Middle frontal gyrus (tissue), 1 donor: ENCODE measurements around the gene CFAP54.

Experiments used
- DNase-seq: peaks from one replicate; pipeline ENCODE4 v3.0.0-alpha.2; 2015; ENCODE audit warnings: low spot score; ENCODE audit errors: extremely low spot score

Gene CFAP54

DNA sequence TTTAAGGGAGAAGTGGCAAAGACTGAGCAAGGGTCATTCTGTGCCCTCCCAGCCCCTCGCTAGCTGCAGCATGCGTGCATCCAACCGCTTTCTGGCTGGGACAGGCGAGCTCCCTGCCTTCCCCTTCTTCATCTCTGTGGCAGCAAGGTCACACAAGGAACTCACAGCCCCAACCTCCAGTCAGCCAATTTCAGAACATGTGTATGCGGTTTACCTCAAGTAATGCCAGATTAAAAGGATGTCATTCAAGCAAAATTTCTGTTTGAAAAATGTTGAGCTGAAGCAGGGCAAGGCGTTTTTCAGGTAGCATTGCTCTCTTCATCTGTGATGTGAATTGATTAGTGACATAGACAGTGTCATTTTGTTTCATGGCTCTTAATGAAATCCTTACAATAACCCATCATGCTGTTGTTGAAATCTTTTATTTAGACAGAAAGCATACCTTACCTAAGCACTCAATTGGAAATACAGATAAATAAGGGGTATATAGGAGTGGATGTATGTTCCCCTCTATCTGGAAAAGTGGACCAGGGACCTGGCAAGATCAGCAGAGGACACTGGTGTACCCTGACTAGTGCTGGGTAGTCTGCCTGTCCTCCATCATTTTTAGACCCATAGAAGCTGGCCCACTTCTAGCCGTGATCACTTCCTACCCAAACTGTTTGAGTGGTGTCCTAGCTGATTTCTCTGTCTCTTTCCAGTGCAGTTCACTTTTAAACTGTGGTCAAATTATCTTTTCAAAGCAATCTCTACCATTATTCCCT, 334.9 kb downstream of the CFAP54 start:
- DNase-seq, result no peak

DNA sequence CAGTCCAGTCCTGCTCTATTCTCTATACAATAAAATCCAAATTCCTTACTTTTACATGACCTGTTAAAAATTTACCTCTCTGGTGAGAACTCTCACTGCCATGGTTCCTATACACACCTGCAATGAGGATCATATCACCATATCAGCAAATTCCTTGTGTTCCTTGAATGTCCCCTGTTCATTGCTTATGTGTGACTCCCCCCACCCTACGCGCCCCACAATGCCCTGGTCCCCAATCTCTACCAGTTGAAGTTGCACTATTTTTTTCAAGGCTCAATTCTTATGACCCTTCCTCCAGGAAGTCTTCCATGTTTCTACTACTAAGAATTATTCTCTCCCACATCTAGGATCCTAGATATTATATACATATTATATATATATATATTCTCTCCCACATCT, 335.5 kb downstream of the CFAP54 start:
- no peak for DNase-seq

DNA sequence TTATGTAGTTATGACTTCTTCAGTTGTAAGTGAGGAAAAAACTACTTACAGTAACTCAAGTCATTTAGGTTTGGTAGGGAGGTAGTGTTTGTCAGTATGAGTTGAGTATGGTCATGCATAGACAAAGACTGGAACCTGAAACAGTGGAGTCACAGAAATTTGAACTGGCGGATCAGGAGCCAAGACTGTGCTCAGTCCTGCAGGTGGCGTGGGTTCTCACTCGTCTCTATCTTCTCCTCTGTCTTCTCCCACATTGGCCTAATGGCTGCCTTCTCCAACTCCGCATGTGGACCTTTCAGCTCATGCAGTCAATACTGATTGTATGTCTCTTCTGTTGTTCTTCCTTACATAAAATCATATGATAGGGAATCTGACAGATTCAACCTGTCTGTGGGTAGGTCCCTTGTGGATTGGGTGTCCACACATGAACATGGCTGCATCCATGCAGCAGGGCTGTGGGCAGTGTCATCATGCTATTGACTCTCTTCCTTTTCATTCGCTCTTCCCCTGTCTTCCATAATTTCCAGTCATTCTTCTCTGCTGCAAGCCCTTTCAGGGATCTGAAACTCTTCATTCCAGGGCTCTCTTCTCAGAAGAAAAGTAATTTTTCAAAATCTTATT, 338.9 kb downstream of the CFAP54 start:
- no peak for DNase-seq

DNA sequence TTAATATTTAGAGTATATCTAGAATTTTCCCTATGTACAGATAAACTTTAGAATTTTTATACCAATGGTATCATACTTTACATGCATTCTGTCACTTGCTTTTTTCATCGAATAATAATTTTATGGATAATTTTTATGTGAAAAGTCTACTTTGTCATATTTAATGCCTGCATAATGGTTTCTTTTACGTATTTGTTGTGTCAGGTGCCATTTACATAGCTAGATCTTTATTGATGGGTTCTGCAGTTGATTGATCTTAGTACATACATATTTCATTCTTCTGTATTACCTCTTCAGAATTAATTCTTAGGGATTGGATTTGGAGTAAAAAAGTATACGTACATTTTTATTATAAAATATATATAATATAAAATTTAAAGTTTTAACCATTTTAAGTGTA, 340.0 kb downstream of the CFAP54 start:
- DNase-seq, result no peak

DNA sequence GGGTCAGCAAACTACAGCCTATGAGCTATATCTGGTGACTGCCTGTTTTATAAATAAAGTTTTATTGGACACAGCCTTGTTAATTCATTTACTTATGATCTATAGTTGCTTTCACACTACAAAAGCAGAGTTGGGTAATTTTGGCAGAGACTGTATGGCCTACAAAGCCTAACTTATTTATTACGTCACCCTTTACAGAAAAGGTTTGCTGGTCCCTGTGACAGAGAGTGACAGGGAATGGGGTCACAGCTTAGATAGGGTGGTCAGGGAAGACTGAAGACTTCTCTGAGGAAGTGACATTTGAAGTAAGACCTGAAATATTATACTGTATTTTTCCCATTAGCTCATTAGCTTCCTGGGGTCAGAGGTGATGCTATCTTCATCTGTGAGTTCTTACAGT, 342.0 kb downstream of the CFAP54 start:
- no peak for DNase-seq

DNA sequence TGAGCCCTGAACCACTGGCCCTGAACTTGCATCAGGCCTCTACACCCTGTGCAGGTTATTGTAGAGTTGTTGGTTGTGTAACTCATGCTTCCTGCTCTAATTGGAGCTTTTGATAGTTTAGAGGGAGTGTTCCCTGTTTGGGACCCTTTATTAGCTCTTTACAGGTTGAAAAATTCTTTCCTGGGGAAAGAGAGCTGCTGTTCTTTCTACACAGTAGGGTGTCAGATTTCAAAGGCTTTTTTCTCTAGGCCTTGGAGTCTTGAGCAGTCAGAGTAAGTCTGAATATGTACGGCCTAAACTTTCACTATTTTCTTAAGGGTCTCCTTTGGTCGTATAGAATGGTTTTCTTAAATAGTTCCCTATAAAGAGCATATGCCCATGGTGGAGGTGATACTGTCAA, 356.9 kb downstream of the CFAP54 start:
- DNase-seq, result no peak

DNA sequence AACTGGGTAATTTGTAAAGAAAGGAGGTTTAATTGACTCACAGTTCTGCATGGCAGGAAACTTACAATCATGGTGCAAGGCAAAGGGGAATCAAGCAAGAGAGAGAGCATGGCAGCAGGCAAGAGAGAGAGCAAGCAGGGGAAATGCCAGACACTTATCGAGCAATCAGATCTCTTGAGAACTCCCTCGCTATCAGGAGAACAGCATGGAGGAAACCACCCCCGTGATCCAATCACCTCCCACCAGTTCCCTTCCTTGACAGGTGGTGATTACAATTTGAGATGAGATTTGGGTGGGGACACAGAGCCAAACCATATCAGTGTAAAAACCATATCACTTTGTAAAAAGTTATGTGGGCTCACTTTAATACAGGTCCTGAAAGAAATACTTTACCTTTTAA, 361.3 kb downstream of the CFAP54 start:
- DNase-seq, result no peak

DNA sequence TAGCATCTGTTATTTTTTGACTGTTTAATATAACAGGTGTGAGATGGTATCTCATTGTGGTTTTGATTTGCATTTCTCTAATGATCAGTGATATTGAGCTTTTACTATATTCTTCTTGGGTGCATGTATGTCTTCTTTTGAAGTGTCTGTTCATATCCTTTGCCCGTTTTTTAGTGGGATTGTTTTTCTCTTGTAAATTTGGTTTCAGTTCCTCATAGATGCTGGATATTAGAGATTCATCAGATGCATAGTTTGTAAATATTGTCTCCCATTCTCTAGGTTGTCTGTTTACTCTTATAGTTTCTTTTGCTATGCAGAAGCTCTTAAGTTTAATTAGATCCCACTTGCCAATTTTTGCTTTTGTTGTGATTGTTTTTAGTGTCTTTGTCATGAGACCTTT, 368.8 kb downstream of the CFAP54 start:
- DNase-seq, result no peak

DNA sequence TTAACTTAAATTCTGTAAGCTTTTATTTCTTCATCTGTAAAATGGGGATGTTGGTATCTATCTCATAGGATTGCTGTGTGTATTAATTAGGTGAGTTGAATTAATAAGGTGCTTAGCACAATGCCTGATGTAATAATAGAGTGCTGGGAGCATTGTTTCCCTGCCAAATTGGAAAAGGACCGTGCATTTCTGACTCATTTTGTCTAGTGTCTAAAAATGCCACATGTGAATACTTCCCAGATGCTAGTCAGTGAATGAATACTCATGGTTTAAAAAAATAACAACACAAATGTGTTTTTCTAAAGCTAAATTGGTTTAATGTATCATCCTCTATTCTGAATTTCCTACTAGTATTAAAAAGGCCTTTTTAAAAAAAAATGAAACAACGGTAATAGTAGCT, 372.3 kb downstream of the CFAP54 start:
- DNase-seq, result no peak

DNA sequence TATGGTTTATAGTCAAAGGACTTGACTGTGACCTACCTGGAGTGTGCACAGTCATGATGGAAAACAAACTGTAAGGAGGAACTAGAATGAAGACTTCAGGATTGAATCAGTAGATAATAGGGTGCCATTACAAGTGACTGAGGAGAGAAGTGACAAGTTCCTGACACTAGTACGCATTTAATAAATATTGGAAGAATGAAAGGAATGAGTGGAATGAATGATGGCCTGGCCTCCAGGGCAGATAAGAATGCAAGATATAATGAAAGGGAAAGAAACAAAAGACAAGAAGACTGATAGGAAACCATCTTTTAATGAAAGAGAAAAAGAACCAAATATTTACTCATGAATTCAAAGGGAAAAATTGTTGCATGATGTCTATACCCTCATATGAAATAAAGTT, 372.9 kb downstream of the CFAP54 start:
- DNase-seq, result no peak

DNA sequence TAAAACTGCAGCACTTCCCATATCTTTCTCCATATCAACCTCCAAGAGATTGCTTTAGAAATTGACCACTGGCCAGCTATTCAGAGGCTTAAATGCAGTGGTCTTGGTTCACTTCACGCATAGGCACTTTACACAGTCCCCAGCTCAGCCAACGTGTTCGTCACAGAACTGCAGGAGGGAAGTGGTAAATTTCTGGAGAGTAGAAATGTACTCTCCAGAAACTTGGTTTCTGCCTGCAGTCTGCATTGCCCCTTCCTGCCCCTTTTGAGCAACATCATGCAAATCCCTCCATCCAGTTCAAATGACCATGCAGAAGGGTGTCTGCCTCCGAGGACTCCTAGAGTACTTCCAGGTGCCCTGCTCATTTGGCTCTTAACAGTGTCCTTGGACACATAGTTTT, 375.0 kb downstream of the CFAP54 start:
- DNase-seq, result no peak

DNA sequence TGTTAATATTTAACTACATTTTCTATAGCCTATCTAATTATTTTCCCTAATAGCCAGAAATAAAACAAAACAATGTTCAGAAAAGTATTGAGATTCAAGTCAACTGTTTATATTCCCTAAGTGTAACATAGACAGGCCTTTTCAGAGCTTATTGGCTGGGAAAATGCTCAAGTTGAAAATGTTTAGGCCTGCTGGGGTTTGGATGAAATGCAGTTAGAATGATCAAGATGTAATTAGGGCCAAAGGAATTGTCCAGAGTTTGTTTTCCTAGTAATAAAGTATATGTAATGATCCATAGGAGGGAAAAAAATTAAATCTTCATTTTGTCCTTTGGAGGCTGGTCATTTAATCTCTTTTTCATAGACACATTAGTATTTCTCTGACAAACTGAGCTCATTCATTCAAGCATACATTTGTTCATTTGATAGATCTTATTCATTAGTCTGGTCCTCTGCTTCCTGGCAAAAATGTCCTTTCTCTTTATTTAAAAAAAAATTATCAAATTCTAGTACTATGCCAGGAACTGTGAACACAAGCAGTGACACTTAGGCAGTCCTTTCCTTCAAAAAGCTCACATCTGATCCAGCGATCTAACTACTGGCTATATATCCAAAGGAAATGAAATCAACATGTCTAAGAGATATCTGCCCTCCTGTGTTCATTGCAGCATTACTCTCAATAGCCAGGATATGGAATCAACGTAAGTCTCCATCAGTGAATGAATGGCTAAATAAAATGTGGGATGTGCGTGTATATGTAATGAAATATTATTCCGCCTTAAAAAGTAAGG, 377.6 kb downstream of the CFAP54 start:
- DNase-seq, result no peak

DNA sequence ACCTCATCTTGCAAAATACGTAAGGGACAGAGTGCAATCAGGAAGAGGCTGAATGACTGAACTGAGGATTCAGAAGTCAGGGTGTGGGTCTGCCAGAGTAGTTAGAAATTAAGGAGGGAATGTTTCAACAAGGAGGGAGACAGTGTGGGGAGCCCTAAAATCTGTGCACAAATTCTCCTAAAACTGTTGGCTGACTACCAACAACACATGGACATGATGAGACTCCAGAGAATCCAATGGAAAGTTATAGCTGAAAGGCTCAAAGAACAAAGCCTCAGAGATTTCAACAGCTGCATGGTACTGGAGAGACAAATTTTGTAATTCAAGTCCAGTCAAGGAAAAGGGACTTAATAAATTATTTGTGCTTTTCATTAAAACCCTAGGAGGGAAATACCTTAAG, 381.6 kb downstream of the CFAP54 start:
- no peak for DNase-seq

DNA sequence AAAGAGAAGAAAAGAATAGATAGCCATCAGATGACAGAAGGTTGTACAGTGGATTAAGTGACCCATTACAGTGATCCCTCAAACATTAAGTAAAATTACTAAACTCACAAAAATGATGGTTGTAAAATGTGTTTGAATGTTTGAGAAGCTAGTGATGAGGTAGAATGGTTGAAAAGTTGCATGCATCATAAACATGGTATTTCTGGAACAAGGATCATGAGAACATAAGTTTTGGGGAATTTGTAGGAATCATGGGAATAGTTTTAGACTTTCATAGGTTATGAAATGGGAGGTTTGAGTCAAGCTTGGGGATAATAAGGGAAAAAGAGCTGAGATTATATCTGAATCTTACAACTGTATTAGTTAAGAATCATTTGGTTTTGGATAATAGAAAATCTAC, 383.6 kb downstream of the CFAP54 start:
- no peak for DNase-seq

DNA sequence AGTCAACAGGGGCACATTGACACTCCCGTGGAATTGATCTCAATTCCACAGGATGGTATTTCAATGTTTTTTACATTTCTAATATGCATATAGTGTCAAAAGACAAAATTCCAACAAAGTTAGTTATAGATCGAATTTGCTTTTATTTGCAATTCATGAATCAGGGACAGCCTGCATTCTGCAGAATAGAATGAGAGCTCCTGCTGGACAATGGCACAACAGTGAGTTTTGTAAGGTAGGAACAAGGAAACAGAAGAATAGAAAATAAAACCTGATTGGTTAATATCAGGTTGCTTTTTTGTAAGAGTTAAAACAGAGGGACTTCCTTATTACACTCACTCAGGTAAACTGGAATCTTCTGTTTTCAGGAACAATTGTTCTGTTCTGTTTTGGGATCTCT, 384.8 kb downstream of the CFAP54 start:
- DNase-seq, result no peak

DNA sequence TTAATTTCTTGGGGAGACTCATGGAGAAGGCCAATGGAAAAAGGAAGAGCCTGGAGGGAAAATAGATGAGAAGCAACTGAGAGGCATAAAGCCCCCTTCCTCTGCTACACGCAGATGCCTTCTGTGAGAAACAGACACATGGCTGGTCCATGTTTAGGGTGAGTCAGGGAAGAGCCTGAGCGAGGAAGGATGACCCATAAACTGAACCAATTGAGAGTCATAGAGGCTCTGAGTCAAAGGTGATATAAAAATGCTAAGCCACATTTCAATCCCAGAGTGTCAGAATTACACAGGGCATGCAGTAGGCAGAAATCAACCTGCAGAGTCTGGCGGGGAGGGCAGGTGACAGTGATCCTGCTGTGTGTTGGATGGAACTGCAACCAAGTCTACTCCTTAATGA, 387.6 kb downstream of the CFAP54 start:
- DNase-seq, result no peak

DNA sequence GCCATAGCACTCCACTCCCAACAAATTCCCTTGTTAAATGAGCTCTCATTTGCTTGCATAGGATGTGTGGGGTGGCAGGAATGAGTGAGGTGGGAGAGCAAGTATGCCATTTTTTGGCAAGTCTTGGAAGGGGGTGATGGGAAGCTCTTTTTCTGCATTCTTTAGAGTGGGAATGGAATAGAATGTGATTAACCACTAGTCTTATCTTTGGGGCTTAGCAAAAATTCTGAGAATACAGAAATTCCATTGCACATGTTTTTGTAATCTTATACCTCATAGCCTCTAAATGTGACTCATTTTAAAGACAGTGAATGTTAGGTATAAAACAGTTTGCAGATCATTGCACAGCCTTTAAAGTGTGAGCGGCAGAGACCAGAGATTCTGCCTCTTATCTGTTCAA, 389.3 kb downstream of the CFAP54 start:
- no peak for DNase-seq

DNA sequence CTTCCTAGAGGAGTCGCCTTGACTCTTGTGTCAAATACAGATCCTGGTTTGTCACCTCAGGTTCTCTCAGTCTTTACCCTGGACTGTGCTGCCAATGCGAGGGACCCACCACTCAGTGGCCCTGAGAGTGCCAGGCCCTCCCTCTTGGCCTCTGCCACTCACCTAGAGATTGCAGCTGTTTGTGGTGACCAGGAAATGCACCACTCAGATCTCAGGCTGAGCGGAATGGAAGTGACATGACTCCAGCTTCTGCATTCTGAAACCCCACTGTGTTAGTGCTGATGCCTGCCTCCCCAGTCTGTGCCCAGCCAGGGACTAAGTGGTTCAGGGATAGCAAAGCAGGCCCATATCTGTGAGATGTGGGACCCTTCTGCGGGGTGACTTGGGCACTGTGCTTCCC, 389.9 kb downstream of the CFAP54 start:
- DNase-seq, result no peak

DNA sequence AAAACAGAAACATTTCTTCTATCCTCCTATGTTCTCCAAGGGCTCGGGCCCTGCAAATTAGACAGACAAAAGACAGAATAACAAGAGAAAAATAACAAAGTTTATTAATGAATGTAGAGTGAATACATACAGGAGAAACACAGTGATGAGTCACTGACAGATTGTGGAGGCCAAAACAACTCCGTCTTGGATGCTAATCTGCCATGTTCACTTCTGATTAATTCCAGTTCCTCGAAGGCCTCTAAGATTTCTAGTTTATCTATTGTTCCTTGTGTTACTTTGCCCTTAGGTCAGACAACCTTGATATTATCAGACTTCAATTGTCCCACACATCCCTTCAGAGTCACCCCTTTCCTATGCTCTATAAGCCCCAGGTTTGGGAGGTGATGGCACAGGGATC, 390.8 kb downstream of the CFAP54 start:
- DNase-seq, result no peak

DNA sequence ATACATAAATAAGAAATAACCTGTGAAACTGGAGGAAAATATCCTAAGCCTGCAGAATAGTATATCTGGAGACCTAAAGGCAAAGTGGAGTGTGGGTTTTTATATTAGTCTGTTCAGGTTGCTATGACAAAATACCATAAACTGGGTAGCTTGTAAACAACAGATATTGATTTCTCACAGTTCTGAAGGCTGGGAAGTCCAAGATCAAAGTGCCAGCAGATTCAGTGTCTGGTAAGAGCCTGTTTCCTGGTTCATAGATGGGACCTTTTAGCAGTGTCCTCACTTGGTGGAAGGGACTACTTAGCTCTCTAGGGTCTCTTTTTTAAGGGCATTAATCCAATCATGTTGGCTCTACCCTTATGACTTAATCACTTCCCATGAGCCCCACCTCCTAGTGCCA, 392.2 kb downstream of the CFAP54 start:
- no peak for DNase-seq

DNA sequence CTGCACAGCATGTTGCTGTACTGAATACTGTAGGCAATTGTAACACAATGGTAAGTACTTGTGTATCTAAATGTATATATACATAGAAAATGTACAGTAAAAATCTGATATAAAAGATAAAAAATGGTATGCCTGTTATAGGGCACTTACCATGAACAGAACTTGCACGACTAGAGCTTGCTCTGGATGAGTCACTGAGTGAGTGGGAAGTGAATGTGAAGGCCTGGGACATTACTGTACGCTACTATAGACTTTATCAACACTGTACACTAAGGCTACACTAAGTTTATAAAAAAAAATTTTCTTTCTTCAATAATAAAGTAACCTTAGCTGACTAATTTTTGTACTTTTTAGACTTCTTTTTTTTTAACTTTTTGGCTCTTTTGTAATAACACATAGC, 393.5 kb downstream of the CFAP54 start:
- no peak for DNase-seq

DNA sequence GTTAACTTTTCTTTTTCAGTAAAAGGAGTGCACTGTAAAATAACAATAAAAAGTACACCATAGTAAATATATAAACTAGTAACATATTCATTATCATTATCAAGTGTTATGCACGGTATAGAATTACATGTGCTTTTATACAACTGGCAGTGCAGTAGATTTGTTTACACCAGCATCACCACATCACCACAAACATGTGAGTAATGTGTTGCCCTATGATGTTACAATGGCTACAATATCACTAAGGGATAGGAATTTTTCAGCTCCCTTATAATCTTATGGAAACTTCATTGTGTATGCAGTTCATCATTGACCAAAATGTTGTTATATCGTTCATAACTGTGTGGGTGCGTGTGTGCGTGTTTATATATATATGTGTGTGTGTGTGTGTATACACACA, 394.2 kb downstream of the CFAP54 start:
- no peak for DNase-seq
